IMR-90 (cell line): ENCODE results near the gene PPIC. TPM values are rescaled to one million over a fixed set of nuclear protein-coding genes. Genes with fewer than 3 reads are reported as not detected.

Source experiments
- ATAC-seq: fragments of 200-7000 bp; cut with Tn5 transposase; 2 replicates; pipeline ENCODE4 v1.9.1; 2020; ENCODE audit warnings: low read depth, mild to moderate bottlenecking, moderate library complexity
- BruUV-seq: library from RNA; stranded (reverse); fragments of 400-500 nt; replicated peaks from 2 replicates; lab custom pipeline; 2021; lab: Mats Ljungman, UMichigan
- CTCF ChIA-PET: fragments of 300-600 bp; formaldehyde crosslinking; extraction: SDS; loops from one replicate; lab custom pipeline; 2021; ENCODE audit warnings: antibody characterized with exemption; lab: Yijun Ruan, JAX
- POLR2A ChIA-PET: fragments of 300-600 bp; sonication (Branson Sonifier 250); formaldehyde crosslinking; loops from one replicate; lab custom pipeline; 2022; ENCODE audit warnings: antibody characterized with exemption; ENCODE audit not compliant: unreplicated experiment; lab: Charles Lee
- DNase-seq: peaks from one replicate; pipeline ENCODE4 v3.0.0; 2013
- H2AFZ ChIP-seq: replicated peaks from 2 replicates; pipeline ENCODE3; 2013; ENCODE audit warnings: low read length, mild to moderate bottlenecking; ENCODE audit not compliant: poor library complexity
- H2AK5ac ChIP-seq: 2 replicates; pipeline ENCODE4 v1.6.1; 2013; ENCODE audit warnings: low read depth, low read length, inconsistent platforms
- H2AK9ac ChIP-seq: replicated peaks from 2 replicates; pipeline ENCODE3; 2013; ENCODE audit warnings: mild to moderate bottlenecking, low read depth, low read length, moderate library complexity; ENCODE audit not compliant: poor library complexity
- H2BK120ac ChIP-seq: 2 replicates; pipeline ENCODE4 v1.6.1; 2013; ENCODE audit warnings: low read depth, low read length, inconsistent platforms
- H2BK15ac ChIP-seq: 3 replicates; pipeline ENCODE4 v1.6.1; 2013; ENCODE audit warnings: low read depth, low read length, inconsistent platforms
- H2BK20ac ChIP-seq: 2 replicates; pipeline ENCODE4 v1.6.1; 2013; ENCODE audit warnings: low read depth, mild to moderate bottlenecking, inconsistent platforms, low read length, moderate library complexity
- H2BK5ac ChIP-seq: 2 replicates; pipeline ENCODE4 v1.6.1; 2013; ENCODE audit warnings: mild to moderate bottlenecking, low read depth, low read length, inconsistent platforms; ENCODE audit not compliant: poor library complexity, severe bottlenecking
- H3K14ac ChIP-seq: replicated peaks from 2 replicates; pipeline ENCODE4 v1.6.1; 2013; ENCODE audit warnings: low read depth, low read length, inconsistent platforms
- H3K18ac ChIP-seq: 2 replicates; pipeline ENCODE4 v1.6.1; 2013; ENCODE audit warnings: low read depth, low read length, control low read depth
- H3K23ac ChIP-seq: 2 replicates; pipeline ENCODE4 v1.6.1; 2013; ENCODE audit warnings: low read depth, low read length, inconsistent platforms
- H3K27ac ChIP-seq: 2 replicates; pipeline ENCODE4 v1.5.1; 2013; ENCODE audit warnings: mild to moderate bottlenecking, control low read depth, low read length; ENCODE audit not compliant: insufficient read depth
- H3K27me3 ChIP-seq: 2 replicates; pipeline ENCODE4 v1.6.1; 2013; ENCODE audit warnings: low read length; ENCODE audit not compliant: control insufficient read depth, insufficient read depth
- H3K36me3 ChIP-seq: 2 replicates; pipeline ENCODE4 v1.6.1; 2013; ENCODE audit warnings: low read length, mixed read lengths; ENCODE audit not compliant: control insufficient read depth, insufficient read depth
- H3K4ac ChIP-seq: 2 replicates; pipeline ENCODE4 v1.6.1; 2013; ENCODE audit warnings: low read depth, low read length, inconsistent platforms
- H3K4me1 ChIP-seq: 2 replicates; pipeline ENCODE4 v1.6.1; 2013; ENCODE audit warnings: low read length, mixed read lengths; ENCODE audit not compliant: control insufficient read depth, insufficient read depth
- H3K4me2 ChIP-seq: 2 replicates; pipeline ENCODE4 v1.6.1; 2013; ENCODE audit warnings: low read depth, mild to moderate bottlenecking, control low read depth, low read length, moderate library complexity
- H3K4me3 ChIP-seq: 2 replicates; pipeline ENCODE4 v1.5.1; 2013; ENCODE audit warnings: low read depth, mild to moderate bottlenecking, control low read depth, low read length, moderate library complexity; ENCODE audit not compliant: insufficient read depth
- H3K56ac ChIP-seq: 2 replicates; pipeline ENCODE4 v1.6.1; 2013; ENCODE audit warnings: low read length, inconsistent platforms; ENCODE audit not compliant: insufficient read depth; ENCODE audit errors: extremely low read depth
- H3K79me1 ChIP-seq, 2 experiments: 2 replicates each; pipeline ENCODE4 v1.6.1; 2013; ENCODE audit warnings: low read length in 2 of 2, inconsistent platforms in 1 of 2, low read depth in 1 of 2
- H3K9ac ChIP-seq: 2 replicates; pipeline ENCODE4 v1.6.1; 2013; ENCODE audit warnings: low read depth, low read length, control low read depth
- H3K9me1 ChIP-seq: 2 replicates; pipeline ENCODE4 v1.6.1; 2013; ENCODE audit warnings: low read length, inconsistent platforms; ENCODE audit not compliant: insufficient read depth
- H3K9me3 ChIP-seq: 2 replicates; pipeline ENCODE4 v1.6.1; 2013; ENCODE audit warnings: low read length; ENCODE audit not compliant: control insufficient read depth, insufficient read depth
- H4K20me1 ChIP-seq: 2 replicates; pipeline ENCODE4 v1.6.1; 2013; ENCODE audit warnings: low read length, inconsistent platforms; ENCODE audit not compliant: insufficient read depth
- H4K5ac ChIP-seq: 2 replicates; pipeline ENCODE4 v1.6.1; 2013; ENCODE audit warnings: mild to moderate bottlenecking, low read depth, low read length, control low read depth
- H4K8ac ChIP-seq, 2 experiments: 2 replicates each; pipeline ENCODE4 v1.6.1; 2013; ENCODE audit warnings: low read depth in 2 of 2, low read length in 2 of 2, control low read depth in 1 of 2, inconsistent platforms in 1 of 2
- H4K91ac ChIP-seq: 2 replicates; pipeline ENCODE4 v1.6.1; 2013; ENCODE audit warnings: low read depth, low read length, inconsistent platforms; ENCODE audit not compliant: insufficient read depth
- BHLHE40 ChIP-seq: fragments of 150-350 bp; IDR thresholded peaks from 2 replicates; pipeline ENCODE4 v1.6.1; 2016; ENCODE audit warnings: mild to moderate bottlenecking, low read depth, low read length
- CEBPB ChIP-seq: IDR thresholded peaks from 2 replicates; pipeline ENCODE4 v1.6.1; 2012; ENCODE audit warnings: low read depth, low read length, improper control_type of control experiment
- CHD1 ChIP-seq: IDR thresholded peaks from 2 replicates; pipeline ENCODE4 v1.6.1; 2012; ENCODE audit warnings: low read depth, low read length, improper control_type of control experiment
- CTCF ChIP-seq: conservative IDR thresholded peaks from 2 replicates; pipeline ENCODE4 v1.5.1; 2012; ENCODE audit warnings: mild to moderate bottlenecking, low read depth, low read length, improper control_type of control experiment
- MAFK ChIP-seq: IDR thresholded peaks from 2 replicates; pipeline ENCODE4 v1.6.1; 2012; ENCODE audit warnings: low read depth, low read length, improper control_type of control experiment
- MXI1 ChIP-seq: IDR thresholded peaks from 2 replicates; pipeline ENCODE4 v1.6.1; 2012; ENCODE audit warnings: low read depth, mild to moderate bottlenecking, low read length, moderate library complexity, borderline replicate concordance
- NFE2L2 ChIP-seq: fragments of 150-350 bp; IDR thresholded peaks from 2 replicates; pipeline ENCODE4 v1.6.1; 2016; ENCODE audit warnings: low read depth, mild to moderate bottlenecking, low read length
- POLR2A ChIP-seq: IDR thresholded peaks from 2 replicates; pipeline ENCODE4 v1.6.1; 2012; ENCODE audit warnings: mild to moderate bottlenecking, low read depth, low read length
- RAD21 ChIP-seq: IDR thresholded peaks from 2 replicates; pipeline ENCODE4 v1.6.1; 2012; ENCODE audit warnings: low read length, improper control_type of control experiment
- RCOR1 ChIP-seq: IDR thresholded peaks from 2 replicates; pipeline ENCODE4 v1.6.1; 2012; ENCODE audit warnings: mild to moderate bottlenecking, low read length, improper control_type of control experiment; ENCODE audit not compliant: insufficient replicate concordance
- RFX5 ChIP-seq: IDR thresholded peaks from 2 replicates; pipeline ENCODE4 v1.8.0; 2012; ENCODE audit warnings: low read depth, mild to moderate bottlenecking, low read length, moderate library complexity
- SMC3 ChIP-seq: fragments of 150-350 bp; IDR thresholded peaks from 2 replicates; pipeline ENCODE4 v1.6.1; 2016; ENCODE audit warnings: low read depth, mild to moderate bottlenecking, antibody characterized with exemption, low read length, moderate library complexity
- USF2 ChIP-seq: fragments of 150-350 bp; IDR thresholded peaks from 2 replicates; pipeline ENCODE4 v1.6.1; 2017; ENCODE audit warnings: mild to moderate bottlenecking, antibody characterized with exemption, low read length, low read depth
- dilution Hi-C: fragments of 300-500 bp; cut with HindIII; formaldehyde crosslinking; loops from one replicate; pipeline ENCODE4 v1.14.3; 2018; ENCODE audit warnings: low sequenced_read_pairs; ENCODE audit not compliant: unreplicated experiment
- in situ Hi-C: fragments of 300-500 bp; cut with MboI; formaldehyde crosslinking; loops from 3 replicates; pipeline ENCODE4 v1.14.3; 2019; ENCODE audit warnings: low sequenced_read_pairs, inconsistent platforms, mixed read lengths
- intact Hi-C: fragments of 100-400 bp; cut with micrococcal nuclease; formaldehyde crosslinking; loops from 2 replicates; pipeline ENCODE4 v1.10.0; 2022
- polyA plus RNA-seq, 3 experiments: library from polyadenylated mRNA; depleted of rRNA; stranded (reverse); fragments of >200 nt; gene quantifications; 2 replicates each; pipeline ENCODE4 v1.2.3, GENCODE V29; 2012; ENCODE audit warnings: low replicate concordance in 1 of 3
- total RNA-seq: library from RNA; depleted of rRNA; stranded (reverse); fragments of >200 nt; gene quantifications from 2 replicates; pipeline ENCODE4 v1.2.3, GENCODE V29; 2012

PPIC gene
- total and polyA plus RNA-seq, 2 of the 4 experiments (the other 2 are of a cell fraction), result 20.6 to 45.6 TPM

GRCh38 chr5:123066016-123066415 lies 29.5 kb upstream of the PPIC start:
- Histone ChIP-seq H3K9me3 (peaks cover 5% of the 10 kb centered on the region; the same call in 1 of the 2 replicates), H4K20me1 (no peaks in the 10 kb centered on the region), H3K36me3 (no peaks in the 10 kb centered on the region), H4K91ac (no peak overlapping the region), H3K9ac (no peak overlapping the region), H2AFZ (no peak overlapping the region), H3K27me3 (no peaks in the 10 kb centered on the region; the same call in 1 of the 2 replicates), H3K23ac (no peak overlapping the region), H2AK5ac (no peak overlapping the region), H3K4ac (no peak overlapping the region), H4K8ac (no peak overlapping the region), H3K9me1 (no peaks in the 10 kb centered on the region), H3K14ac (no peak overlapping the region), H3K27ac (no peak overlapping the region), H3K4me1 (no peaks in the 10 kb centered on the region; the same call in 1 of the 2 replicates), H2BK20ac (no peak overlapping the region), H3K4me3 (no peak overlapping the region), H2BK120ac (no peak overlapping the region), H3K18ac (no peak overlapping the region; the same call in 1 of the 2 replicates), H3K56ac (no peak overlapping the region), H2BK15ac (no peak overlapping the region), H3K4me2 (no peak overlapping the region), H4K5ac (no peak overlapping the region), H2AK9ac (no peak overlapping the region), H3K79me1 (no peaks in the 10 kb centered on the region), H2BK5ac (no peak overlapping the region)
- intact Hi-C loops (no loop called here), dilution Hi-C loops (no loop called here), in situ Hi-C loops (no loop called here)
- no TSS peak for BruUV-seq
- ChIA-PET CTCF (no interaction called here), POLR2A (no interaction called here)
- DNase-seq (no peak), ATAC-seq (no peak)
- no peak for TF ChIP-seq RAD21
- TF ChIP-seq MAFK, result no peak
- no peak for TF ChIP-seq CHD1
- no peak for TF ChIP-seq BHLHE40
- TF ChIP-seq POLR2A, result no peak
- TF ChIP-seq CTCF, result no peak
- TF ChIP-seq CEBPB, result no peak
- no peak for TF ChIP-seq RFX5
- no peak for TF ChIP-seq RCOR1
- no peak for TF ChIP-seq MXI1
- no peak for TF ChIP-seq USF2
- TF ChIP-seq NFE2L2, result no peak
- TF ChIP-seq SMC3, result no peak
